Activated CD8-positive, alpha-beta memory T cell treated with anti-CD3 and anti-CD28 coated beads, Interleukin-2, amount 50 U/mL, for 24 hours (primary cell): ENCODE measurements around the gene CELSR3.
A peak's percentile ranks its signal among the peaks of the same experiment; 100 is the strongest.

Source experiments
- DNase-seq: peaks from one replicate; pipeline ENCODE4 v3.0.0-alpha.2; 2020; ENCODE audit errors: extremely low read depth

Gene CELSR3, protein sequence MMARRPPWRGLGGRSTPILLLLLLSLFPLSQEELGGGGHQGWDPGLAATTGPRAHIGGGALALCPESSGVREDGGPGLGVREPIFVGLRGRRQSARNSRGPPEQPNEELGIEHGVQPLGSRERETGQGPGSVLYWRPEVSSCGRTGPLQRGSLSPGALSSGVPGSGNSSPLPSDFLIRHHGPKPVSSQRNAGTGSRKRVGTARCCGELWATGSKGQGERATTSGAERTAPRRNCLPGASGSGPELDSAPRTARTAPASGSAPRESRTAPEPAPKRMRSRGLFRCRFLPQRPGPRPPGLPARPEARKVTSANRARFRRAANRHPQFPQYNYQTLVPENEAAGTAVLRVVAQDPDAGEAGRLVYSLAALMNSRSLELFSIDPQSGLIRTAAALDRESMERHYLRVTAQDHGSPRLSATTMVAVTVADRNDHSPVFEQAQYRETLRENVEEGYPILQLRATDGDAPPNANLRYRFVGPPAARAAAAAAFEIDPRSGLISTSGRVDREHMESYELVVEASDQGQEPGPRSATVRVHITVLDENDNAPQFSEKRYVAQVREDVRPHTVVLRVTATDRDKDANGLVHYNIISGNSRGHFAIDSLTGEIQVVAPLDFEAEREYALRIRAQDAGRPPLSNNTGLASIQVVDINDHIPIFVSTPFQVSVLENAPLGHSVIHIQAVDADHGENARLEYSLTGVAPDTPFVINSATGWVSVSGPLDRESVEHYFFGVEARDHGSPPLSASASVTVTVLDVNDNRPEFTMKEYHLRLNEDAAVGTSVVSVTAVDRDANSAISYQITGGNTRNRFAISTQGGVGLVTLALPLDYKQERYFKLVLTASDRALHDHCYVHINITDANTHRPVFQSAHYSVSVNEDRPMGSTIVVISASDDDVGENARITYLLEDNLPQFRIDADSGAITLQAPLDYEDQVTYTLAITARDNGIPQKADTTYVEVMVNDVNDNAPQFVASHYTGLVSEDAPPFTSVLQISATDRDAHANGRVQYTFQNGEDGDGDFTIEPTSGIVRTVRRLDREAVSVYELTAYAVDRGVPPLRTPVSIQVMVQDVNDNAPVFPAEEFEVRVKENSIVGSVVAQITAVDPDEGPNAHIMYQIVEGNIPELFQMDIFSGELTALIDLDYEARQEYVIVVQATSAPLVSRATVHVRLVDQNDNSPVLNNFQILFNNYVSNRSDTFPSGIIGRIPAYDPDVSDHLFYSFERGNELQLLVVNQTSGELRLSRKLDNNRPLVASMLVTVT (N-terminal part only)

GRCh38 chr3:48662753-48663488, at the start of gene CELSR3:
Gene CELSR3, minus strand, starts transcription at chr3:48662886. Its CDS starts 252 bp downstream, at chr3:48662634.
- DNase-seq = peak; percentile 31

DNA sequence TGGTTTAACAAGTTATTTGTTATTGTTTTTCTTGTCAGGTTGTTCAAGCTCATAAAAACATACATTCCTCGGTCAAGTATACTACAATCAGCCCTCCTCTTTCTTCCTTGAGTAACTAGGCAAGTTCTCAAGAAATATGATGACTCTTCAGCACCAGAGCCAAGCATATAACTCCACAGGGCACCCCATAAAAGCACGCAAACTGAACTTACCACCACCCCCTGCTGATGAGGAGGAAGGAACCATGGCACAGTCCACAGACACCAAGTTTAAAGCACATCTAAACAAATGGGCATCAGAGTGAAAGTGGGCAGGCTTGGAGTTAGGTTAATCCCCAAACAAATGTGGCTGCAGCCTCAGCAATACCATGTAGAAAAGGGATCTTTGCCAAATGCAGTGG, 49.0 kb upstream of the CELSR3 start:
- DNase-seq = no peak

GRCh38 chr3:48709051-48709461, 46.4 kb upstream of the CELSR3 start:
- no peak for DNase-seq

DNA sequence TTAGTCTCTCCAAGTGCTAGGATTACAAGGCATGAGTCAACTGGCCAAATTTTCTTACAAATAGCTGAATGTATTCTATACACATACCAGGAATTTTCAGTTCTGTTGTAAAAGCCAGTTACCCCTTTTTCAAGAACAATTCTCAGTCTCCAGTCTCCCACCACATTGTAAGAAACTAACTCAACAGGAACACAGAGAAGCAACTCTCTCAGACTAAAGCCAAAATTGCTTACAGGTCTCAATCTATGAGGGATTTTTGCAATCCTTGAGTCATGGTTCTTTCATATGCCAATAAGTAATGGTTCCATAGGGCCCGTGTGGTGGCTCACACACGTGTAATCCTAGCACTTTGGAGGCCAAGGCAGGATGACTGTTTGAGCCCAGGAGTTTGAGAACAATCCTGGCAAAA, 45.8 kb upstream of the CELSR3 start:
- no peak for DNase-seq

DNA sequence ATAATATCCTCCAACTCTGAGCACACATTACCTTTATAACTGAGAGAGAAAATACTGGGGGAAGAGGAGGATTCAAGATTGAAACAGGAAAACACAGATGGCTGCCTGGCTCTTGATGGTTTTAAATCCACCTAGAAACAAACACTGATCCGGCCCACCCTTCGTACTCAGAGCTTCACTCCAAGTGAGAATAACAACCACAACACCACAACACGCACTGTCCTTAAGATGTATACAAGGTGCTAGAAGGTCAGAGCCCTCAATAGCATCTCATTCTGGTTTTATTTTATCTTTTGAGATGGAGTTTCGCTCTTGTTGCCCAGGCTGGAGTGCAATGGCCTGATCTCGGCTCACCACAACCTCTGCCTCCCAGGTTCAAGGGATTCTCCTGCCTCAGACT, 44.5 kb upstream of the CELSR3 start:
- DNase-seq = no peak

DNA sequence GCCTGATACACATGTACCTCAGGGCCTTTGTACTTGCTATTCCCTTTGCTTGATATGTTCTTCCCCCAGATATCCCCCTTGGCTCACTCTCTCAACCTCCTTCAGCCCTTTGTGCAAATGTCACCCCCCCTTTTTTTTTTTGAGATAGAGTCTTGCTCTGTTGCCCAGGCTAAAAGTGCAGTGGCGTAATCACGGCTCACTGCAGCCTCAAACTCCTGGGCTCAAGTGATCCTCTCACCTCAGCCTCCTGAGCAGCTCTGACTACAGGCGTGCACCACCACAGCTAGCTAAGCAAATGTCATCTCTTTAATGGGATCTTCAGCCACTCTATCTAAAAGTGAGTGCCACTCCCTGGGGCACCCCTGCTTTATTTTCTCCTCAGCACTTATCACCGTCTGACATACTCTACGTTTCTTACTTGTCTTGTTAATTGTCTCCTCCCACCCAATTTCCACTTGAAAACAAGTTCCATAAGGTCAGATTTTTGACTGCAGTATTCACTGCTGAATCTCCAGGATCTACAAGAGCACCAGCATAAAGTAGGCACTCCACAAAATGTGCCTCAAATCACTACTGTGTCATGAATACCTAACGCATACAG, 39.7 kb upstream of the CELSR3 start:
- DNase-seq = no peak

GRCh38 chr3:48700731-48701405, 38.2 kb upstream of the CELSR3 start:
- DNase-seq = no peak

- no peak for DNase-seq
Measured at GRCh38 chr3:48698891-48699290, 36.2 kb upstream of the CELSR3 start.

GRCh38 chr3:48697952-48698351, 35.3 kb upstream of the CELSR3 start:
- no peak for DNase-seq

GRCh38 chr3:48696601-48697000, 33.9 kb upstream of the CELSR3 start:
- DNase-seq = no peak

GRCh38 chr3:48696156-48696555, 33.5 kb upstream of the CELSR3 start:
- DNase-seq = no peak

DNA sequence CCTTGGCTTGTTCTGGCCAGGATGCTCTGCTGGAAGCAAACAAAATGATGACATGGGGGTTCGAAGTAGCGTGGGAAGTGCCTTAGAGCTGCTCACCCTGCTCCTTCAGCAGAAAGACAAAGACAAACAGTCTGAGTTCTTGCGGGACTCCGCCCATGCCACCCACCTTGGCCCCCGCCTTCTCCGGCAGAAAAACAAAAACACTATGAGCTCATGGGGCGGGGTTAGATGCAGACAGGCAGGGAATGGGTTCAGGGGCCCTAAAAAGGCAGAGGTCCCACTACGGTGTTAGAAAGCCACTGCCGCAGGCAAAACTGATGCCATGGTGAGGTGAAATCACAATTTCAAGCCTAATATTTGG, 32.7 kb upstream of the CELSR3 start:
- DNase-seq = no peak

GRCh38 chr3:48694610-48695392, 32.1 kb upstream of the CELSR3 start:
- no peak for DNase-seq

- no peak for DNase-seq
Measured at GRCh38 chr3:48693826-48694225, 31.1 kb upstream of the CELSR3 start.

DNA sequence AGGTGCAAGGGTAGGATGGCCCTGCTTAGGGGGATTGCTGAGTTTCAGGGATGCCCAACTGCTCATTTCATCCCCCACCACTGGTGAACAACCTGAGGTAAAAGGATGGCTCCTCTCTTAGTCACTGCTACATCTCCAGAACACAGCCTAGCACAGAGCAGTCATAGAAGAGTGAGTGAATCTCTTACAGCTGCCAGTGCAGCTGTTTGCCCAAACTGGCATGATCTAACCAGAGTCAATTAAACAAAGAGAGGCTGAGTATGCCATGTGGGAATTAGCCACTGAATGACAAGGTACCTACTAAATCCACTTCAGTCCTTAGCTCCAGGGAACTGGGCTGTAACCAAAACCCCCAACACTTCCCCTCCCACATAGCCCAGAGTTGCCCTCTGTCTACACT, 29.9 kb upstream of the CELSR3 start:
- DNase-seq = no peak

- DNase-seq = no peak
Measured at GRCh38 chr3:48690846-48691458, 28.3 kb upstream of the CELSR3 start.

DNA sequence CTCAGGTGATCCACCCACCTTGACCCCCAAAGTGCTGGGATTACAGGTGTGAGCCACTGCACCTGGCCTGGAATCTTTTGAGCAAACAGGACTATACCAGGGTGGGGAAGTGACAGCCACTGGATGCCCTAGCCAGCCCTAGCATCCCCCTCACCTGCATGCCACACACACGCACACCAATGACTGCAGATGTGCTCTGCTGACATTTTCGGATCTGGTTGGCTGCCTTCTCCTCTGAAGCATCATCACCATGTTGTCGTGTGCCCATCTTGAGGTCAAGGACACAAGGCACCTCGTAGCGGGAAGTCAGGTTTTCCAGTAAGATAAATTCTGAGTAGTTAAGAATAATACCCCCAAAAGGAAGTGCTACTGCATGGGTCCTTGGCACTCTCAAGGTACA, 26.7 kb upstream of the CELSR3 start:
- DNase-seq = no peak

DNA sequence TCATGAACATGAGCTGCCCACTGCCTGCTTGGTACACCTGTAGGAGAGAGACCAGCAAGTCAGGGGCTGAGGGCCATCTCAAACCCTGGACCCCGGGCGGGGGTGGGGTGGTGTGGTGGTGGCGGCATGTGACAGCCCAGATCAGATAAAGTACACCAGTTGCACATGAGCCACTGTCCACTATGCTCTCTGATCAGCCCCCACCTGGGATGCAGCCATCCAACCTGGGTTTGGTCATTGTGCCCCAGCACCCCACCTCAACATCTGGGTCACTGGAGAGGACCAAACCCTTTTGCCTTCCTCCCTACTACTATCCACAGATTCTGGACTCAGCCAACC, 26.0 kb upstream of the CELSR3 start:
- no peak for DNase-seq

GRCh38 chr3:48688032-48688736, 25.5 kb upstream of the CELSR3 start:
- no peak for DNase-seq
